Activated gamma-delta T cell treated with anti-CD3 and anti-CD28 coated beads, Interleukin-2, amount 50 U/mL, for 16 hours (primary cell): ENCODE measurements around the gene KCNG4.
A peak's percentile ranks its signal among the peaks of the same experiment; 100 is the strongest.
"Not testable (repeated sequence)": the region's sequence is repeated elsewhere in the genome, so short reads cannot be mapped to it uniquely, and the experiment has no call there.

ENCODE experiments used
- DNase-seq: peaks from one replicate; pipeline ENCODE4 v3.0.0-alpha.2; 2020; ENCODE audit warnings: low read depth

The KCNG4 gene

DNA sequence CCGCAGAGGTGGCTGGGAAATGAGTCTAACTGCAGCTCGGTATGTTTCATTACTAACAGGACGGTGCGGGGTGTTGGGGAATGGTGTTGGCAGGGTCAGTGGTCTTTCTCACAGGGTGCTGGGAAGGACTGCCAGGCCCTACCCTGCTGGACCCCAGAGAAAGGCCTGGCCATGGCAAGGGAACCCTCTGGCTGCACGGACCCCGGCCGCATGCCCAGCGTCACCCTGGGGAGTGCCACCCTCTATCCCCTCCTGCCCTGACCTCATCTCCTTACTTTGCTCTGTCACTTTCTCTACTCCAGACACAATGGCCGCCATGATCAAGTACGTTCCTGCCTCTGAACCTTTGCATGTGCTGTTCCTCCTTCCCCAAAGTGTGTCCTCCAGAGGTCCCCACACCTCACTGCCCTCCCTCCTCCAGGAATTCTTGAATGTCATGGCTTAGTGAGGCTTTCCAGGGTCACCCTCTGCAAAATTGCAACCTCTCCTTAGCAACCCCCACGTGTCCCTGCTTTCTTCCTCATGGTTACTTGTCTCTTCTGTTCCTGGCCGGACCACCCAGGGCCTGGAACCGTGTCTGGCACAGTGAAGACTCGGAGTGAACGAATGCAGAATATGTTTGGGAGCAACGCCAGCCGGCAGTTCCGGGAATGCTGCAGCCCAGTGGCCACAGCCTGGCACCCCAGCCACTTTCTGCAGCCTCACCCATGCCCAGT lies 33.7 kb downstream of the KCNG4 start:
- no peak for DNase-seq

DNA sequence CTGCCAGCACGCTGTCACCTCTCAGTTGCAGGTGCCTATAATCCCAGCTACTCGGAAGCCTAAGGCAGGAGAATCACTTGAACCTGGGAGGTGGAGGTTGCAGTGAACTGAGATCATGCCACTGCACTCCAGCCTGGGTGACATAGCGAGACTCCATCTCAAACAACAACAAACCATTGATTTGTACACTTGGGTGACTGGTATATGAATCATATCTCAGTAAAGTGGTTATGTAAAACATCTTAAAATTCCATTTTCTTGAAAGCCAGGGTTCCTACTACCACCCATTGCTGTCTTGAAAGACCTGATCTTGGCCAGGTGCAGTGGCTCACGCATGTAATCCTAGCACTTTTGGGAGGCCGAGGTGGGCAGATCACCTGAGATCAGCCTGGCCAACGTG lies 34.7 kb downstream of the KCNG4 start:
- DNase-seq, result not testable (repeated sequence)

DNA sequence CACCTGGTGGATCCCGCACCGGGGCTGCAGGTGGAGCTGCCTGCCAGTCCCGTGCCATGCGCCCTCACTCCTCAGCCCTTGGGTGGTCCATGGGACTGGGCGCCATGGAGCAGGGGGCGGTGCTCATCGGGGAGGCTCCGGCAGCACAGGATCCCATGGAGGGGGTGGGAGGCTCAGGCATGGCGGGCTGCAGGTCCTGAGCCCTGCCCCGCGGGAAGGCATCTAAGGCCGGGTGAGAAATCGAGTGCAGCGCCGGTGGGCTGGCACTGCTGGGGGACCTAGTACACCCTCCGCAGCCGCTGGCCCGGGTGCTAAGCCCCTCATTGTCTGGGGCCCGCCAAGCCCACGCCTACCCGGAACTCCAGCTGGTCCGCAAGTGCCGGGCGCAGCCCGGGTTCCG lies 35.3 kb downstream of the KCNG4 start:
- DNase-seq, result not testable (repeated sequence)

DNA sequence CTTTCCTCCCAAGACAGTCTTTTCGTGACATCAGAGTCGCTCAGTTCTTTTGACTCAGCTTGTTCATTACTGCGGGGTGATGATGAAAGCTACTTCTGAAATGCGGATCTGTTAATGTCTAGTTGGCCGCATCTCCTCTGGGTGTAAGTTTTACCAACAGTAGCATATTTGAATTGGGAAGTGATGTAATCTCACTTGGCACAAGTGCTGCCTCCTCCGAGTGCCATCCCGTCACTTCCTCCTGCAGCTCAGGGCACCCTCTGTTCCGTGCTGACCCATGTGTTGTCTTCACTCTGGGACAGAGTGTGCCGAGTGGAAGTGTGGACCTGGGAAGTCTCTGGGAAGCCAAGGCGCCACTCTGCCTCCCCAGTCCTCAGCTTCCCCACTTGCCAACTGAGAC lies 40.0 kb downstream of the KCNG4 start:
- no peak for DNase-seq

DNA sequence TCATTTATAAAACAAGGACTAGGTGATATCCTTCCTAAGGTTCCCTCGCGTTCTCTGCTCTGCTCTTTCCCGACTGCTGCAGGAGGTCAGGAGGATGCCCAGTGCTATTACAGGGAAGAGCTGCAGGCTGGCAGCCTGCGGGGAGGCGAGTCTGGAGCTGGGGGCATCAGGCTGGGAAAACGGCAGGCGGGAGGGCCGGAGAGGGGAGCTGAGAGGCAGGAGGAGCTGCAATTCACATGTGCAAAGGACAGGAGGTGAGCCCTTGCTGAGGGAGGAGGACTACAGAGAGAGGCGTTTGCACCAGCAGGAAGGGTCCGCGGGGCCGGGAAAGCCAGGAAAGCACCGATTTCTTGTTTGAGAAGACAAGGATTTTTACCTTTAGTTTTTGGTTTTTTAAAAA lies 40.7 kb downstream of the KCNG4 start:
- no peak for DNase-seq

DNA sequence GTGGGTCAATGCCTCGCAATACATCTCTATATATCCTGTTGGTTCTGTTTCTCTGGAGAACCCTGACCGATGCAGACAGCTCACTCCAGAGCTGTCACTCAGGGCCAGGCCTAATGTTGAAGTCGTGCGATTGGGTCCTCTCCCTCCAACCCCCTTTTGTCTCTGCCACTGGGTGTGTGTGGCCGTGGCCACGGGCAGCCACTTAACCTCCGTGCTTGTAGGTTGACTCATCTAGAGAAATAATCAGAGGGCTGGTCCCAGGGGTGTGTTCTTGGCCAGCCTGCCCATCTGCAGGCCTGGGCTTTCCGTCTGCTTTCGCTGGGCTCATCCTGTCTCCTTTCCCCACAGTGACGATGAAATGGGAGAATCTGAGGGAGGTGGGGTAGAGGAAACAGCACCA lies 41.4 kb downstream of the KCNG4 start:
- DNase-seq, result no peak

DNA sequence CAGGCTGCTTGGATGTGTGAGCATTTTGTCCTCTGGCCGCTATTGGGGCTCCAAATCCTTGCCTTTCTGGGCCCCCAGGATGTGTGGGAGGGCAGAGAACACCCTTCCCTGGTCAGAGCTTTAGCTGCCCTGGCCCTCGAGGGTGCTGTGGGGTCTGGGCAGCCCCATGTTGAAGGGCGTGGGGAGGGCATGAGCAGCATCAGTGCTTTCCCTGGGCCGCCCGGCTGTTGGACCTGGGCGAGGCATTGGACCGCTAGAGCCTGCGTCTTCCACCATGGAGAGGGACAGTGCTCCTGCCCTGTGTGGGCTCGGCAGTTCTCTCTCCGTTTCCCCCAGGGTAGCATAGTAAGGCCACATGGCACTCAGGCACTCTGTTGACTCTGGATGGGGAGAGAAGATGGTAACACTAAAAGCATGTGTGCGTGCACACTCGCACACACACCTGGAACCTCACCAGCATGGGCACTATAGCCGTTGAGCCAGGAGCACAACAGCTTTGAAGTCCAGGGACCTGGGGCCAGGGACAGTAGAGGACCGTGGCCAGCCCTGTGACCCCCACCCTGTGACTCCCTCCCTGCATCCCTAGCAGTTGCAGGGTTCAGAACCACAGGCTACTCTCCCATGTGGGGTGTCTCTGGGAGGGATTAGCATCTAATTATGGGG lies 42.2 kb downstream of the KCNG4 start:
- DNase-seq, result no peak

DNA sequence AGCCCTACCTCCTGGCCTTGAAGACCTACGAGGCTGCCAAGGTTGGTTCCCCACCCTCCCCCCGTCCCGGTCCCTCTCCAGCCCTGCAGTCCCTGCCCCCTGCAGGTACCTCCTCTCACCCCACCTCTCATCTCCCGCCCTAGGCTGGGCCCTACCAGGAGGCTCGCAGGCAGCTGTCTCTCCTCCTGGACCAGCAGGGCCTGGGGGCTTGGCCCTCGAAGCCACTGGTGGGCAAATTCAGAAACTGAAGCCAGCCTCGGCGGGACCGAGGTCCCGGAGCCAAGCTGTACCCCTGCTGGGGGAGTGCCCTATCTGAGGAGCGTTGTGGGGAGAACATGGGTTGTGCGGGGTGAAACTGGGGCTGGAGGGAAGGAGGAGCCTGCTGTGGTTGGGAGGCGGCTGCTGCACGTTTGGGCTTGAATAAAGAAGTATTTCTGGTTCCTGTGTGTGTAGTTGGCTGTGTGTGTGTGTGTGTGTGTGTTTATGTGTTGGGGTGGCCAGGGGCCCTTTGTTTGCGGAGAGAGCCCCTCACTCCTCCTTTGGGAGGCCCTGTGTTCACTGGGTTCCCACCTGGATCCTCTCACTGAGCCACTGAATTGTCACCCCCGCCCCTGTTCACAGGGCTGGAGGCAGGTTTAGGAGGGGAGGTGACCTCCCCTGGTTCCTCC lies 43.0 kb downstream of the KCNG4 start:
- no peak for DNase-seq

DNA sequence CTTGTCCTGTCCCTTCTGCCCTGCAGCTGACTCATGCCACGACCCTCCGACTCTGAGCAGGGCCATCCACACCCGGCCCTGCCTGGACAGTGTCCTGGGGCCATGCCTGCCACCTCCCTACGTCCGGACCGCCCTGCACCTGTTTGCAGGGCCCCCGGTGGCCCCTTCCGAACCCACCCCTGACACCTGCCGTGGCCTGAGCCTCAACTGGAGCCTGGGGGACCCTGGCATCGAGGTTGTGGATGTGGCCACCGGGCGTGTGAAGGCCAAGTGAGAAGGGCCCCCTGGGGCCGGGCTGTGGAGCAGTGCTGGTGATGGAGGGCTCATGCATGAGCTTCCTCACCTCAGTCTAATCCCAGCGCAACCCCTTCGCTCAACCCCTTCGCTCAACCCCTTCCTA lies 43.7 kb downstream of the KCNG4 start:
- no peak for DNase-seq

DNA sequence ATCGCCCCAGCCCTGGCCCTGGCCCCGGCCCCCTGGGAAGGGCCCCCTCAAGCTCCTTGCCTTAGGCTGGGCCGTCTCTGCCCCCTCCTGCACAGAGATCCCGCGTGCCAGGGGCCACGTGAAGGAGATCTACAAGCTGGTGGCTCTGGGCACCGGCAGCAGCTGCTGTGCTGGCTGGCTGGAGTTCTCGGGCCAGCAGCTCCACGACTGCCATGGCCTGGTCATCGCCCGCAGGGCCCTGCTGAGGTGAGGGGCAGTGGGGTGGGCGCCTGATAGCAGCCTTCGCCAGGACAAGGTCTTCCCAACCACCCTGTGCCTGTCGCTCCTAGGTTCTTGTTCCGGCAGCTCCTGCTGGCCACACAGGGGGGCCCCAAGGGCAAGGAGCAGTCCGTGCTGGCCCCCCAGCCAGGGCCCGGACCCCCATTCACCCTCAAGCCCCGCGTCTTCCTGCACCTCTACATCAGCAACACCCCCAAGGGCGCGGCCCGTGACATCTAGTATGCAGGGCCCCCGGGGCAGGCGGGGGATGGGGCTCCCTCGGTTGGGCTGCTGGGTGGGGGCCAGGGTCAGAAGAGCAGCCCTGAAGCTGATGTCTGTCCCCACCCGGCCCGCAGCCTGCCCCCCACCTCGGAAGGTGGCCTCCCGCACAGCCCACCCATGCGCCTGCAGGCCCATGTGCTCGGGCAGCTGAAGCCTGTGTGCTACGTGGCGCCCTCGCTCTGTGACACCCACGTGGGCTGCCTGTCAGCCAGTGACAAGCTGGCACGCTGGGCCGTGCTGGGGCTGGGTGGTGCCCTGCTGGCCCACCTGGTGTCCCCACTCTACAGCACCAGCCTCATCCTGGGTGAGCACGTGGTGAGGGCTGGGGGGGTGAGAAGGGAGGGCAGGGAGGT lies 44.4 kb downstream of the KCNG4 start:
- DNase-seq, result no peak

DNA sequence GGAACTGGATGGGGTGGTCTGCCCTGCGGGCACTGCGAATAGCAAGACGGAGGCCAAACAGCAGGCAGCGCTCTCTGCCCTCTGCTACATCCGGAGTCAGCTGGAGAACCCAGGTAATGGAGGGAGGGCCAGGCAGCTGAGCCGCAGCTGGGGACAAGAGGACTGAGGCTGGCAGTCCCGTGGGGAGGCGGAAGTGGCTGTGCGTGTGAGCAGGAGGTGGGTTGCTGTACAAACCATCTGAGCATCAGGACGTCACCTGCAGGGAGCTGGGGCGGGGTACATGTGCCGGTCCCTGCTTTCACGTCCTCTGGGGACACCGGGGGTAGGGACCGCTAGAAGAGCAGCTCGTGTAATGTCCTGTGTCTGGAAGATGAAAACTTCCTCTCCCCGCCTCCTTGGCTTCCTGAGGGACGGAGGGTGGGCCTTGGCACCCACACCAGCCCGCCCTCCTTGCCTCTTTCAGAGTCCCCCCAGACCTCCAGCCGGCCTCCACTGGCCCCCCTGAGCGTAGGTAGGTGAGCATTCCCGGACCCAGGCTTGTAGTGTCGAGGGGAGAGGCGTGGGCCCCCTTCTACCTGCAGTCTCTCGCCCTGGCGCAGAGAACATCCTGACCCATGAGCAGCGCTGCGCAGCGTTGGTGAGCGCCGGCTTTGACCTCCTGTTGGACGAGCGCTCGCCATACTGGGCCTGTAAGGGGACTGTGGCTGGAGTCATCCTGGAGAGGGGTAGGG lies 45.2 kb downstream of the KCNG4 start:
- no peak for DNase-seq

DNA sequence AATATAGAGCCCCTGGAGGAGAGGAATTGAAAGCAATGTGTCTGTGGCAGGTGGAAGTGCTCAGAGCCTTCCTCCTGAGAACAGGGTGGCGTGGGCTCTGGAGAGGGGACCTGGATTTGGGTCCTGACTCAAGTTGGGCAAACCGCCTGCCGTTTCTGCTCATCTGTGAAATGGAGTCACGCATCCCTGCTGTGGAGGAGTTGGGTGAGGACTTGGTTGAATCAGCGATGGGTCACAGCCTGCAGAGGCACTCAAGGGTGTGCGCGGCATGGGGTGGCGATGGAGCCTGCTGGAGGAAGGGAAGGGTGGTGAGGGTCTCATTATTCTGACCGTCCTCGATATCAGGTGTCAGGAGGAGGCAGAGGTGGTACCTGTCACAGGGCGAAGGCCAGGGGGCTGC lies 45.8 kb downstream of the KCNG4 start:
- no peak for DNase-seq

DNA sequence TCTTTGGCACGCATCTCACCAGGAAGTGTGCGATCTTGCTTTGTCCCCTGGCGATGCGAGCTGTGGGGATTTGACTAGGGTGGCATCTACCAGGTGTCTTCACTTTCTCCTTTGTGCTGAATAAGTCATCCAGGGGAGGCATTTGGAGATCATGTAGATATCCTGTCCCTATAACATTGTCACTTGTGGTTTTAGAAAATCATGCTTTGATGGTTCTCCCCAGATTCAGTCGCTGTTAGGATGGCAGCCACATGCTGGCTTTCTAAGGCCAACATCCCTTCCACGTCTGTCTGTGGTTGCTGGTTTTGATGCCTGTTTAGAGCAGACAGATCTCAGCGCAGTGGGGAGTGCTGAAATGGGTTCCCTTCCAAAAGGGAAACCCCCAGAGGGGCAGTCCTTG lies 46.3 kb downstream of the KCNG4 start:
- no peak for DNase-seq

DNA sequence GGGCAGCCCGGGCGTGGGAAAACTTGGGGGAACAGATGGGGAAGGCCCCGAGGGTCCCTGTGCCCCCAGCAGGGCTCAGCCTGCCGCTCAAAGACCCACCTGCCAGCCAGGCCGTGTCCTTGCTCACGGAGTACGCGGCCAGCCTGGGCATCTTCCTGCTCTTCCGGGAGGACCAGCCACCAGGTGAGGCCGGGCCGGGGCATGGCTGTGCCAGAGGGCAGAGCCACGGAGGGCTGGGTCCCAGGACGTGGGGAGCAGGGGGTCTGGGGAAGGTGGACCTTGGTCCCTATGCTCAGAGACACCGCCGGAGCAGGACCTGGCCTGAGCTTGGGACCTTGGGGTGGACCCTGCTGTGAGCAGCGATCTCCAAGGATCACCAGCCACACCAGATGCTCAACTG lies 48.3 kb downstream of the KCNG4 start:
- DNase-seq, result no peak

DNA sequence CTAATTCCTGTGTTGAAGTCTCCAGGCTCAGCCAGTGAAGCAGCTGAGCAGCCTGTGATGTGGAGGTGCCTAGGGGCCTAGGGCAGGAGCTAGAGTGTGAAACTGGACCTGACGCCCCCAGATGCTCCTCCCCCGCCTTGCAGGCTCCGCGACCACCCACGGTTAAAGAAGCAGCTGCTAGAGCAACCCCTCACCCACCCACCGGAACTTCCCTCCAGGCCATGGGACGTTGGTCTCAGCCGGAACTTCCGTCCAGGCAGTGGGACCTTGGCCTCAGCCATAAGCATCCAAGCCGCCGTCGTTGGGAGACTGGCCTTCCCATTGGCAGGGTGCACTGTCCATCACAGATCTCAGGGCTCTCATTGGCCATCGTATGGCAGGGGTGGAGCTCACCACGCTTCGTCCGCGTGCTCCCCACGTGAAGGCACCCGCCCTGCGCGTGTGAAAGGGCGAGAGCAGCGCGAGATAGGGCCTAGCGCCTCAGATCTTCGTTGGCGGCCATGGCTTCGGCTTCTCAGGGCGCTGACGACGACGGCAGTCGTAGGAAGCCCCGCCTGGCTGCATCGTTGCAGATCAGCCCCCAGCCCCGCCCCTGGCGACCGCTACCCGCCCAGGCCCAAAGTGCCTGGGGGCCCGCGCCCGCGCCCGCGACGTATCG lies 49.0 kb downstream of the KCNG4 start, which contains the start of gene ADAD2:
ADAD2 (plus strand) TSS at position 427 of the 658 bp plus-strand sequence; CDS start at position 501, 74 bp downstream.
- no peak for DNase-seq

DNA sequence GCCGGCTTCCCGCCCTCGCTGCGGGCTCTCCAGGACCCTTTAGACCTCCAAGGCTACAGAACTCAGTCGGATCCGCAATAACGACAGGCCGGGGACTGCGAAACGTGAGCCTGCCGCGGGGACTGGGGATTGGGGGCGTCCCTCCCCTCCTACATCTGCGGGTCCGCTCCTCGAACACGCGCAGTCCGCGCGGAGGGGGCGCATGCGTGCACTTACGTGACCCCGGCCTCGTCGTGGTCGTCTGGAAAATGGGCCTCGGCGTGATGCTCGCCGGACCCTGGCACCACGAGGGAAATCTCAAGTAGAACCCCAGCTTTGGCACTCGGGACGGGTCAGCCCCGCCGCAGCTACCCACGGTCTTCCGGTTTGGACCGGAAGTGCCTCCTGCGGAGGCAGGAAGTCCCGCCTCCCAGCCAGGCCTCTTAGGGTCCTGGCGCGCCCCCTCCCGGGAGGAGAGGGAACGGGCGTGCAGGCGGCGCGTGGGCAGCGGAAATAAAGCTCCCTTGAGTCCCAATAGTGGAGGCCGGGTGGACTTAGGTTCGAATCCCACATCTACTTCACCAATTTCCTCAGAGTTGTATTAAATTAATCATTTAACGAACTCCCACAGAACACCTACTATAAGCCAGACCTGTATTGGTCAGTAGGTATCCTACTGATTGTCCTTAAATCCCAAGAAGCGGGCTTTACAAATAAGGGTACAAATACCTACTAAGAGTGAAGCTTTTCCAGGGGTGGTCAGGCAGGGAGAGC lies 53.0 kb downstream of the KCNG4 start, which contains the start of gene TAF1C:
TAF1C (minus strand) TSS at position 373 of the 753 bp plus-strand sequence. CDS start 2,069 bp downstream, outside the sequence.
- DNase-seq, result peak; percentile 86

DNA sequence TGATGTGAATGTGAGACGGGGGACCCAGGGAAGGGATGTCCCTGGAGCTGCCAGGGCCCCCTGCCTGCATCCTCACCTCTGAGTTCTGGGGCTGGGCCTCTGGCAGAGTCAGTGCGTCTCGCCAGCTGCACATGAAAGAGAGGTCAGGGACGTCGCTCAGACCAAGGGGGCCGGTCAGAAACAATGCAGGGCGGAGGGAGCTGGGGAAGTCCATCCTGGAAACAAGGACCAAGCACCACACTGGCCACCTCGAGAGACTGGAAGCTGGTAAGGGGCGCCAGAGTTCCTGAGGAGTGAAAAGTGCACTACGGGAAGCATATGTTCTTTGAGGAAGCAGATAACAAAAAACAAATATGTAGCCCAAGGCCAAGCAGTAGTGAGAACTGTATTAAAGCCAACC lies 55.0 kb downstream of the KCNG4 start:
- DNase-seq, result no peak

DNA sequence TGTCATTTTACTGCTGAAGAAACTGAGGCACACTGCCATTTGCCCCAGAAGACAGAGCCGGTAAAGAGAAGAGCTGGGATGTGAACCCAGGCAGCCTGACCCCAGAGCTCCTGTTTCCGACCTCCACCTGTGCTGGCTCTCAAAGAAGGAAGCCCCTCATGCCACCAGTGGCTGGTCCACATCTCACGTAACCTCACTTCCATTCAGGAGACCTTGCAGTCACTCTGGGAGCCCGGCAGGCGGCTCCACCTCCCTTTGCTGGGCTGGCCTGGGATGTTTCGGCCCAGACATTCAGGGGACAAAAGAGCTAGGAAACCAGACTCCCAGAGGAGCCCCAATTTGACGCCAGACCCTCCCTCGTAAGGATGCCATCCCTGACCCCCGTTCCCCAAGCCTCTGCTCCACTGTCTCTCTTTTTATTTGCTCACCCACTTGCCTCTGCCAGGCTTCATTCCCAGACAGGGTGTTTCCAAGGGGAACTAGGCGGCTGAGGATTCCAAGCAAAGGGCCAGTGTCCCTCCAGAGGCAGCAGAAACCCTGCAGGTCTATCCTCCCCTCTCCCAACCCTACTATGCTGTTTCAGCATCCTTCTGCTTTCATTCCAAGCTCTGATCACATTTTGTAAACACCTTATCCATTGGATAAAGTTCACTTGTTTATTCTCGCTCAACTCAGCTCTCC lies 55.8 kb downstream of the KCNG4 start:
- DNase-seq, result no peak

DNA sequence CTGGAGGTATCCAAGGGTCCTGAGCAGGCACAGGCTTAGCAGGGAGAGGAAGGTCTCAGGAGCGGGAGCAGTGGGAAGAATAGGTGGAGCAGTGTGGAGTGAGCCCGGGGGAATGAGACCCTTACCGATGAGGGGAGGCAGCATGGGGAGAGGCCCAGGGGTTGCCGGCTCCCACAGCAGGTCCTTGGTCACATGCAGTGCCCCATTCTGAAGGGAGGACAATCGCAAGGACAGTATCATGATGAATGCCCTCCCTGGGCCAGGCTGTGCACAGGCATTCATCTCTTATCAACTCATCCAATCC lies 56.3 kb downstream of the KCNG4 start:
- DNase-seq, result no peak
